ENCODE results near the gene TMEM79.

Gene TMEM79

DNA sequence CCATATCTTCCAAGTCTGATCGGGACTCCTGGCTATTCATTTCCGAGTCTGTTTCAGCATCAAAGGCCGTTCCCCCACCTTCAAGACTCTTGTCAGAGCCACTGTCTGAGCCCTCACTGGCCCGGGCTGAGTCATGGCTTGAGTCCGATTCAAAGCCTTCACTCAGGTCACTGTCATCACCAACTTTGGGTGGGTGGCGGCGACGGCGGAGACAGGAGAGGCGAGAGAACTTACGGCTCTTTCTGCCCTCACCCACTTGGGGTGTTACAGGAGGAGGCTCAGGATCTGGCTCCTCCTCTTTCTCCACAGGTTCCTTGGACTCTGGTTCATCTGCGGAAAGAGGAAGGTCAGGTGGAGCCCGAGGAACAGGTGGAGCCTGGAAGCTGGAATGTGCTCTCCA lies 18.1 kb upstream of the TMEM79 start:
- no peak for DNase-seq

GRCh38 chr1:156268336-156268735 lies 15.8 kb upstream of the TMEM79 start:
- DNase-seq = no peak

- DNase-seq = no peak
Observed at GRCh38 chr1:156270314-156270713, 13.8 kb upstream of the TMEM79 start.

GRCh38 chr1:156276532-156276931 lies 7.6 kb upstream of the TMEM79 start:
- DNase-seq = peak in 2 of 3 donors; percentile 28 to 73

DNA sequence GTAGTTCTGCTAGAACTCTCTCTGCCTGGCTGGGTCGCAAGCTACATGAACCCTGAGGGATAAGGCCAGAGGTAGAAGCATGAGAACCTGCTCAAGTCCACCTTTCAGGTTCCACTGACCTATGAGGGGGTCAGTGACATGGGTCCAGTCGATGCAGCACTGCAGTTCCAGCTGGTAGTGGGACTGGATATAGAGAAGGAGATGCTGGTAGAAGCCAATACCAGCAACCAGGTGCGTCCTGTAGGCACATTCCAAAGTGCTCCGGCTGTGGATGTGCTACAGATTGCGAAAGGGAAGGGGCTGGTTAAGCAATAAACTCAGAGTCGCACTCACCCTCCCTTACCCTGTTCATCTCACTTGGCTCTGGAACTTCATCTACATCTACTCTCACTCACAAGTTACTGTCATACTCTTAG lies 7.2 kb upstream of the TMEM79 start:
- peak in 2 of 3 donors; percentile 48 to 51 for DNase-seq

DNA sequence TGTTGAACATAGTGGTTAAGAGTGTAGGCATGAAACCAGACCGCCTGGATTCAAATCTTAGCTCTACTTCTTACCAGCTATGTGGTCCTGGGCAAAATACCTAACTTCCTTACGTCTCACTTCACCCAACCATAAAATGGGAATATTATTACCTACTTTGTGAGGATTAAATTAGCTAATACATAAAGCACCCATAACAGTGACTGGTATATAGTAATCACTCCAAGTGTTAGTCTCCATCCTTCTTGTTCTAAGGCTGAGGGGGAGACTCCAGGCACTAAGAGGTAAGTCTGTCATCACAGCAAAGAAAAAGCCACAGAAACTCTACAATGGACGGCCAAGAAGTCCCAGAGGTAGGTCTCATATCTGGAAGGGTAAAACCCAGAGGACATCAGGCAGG lies 4.3 kb upstream of the TMEM79 start:
- no peak for DNase-seq

DNA sequence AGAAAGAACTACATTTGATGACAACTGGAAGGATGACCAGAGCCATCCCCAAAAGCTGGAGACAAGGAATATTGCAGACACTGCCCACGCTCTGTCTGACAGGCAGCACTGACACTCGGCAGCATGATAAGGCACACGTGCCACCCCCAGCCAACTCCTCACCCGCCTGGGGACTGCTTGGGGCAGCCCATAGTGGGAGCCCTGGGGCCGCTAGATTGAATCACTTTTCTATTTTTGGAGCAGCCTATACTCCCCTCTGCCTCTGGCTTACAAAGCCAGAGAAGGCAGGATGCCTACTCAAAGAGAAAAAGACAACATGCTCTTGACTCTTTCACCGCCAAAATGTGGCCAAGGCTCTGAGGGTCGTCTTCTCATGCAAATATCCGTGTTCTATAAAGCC lies 2.8 kb upstream of the TMEM79 start:
- peak; percentile 87 to 92 (median 92) for DNase-seq

GRCh38 chr1:156281693-156282478 lies 2.2 kb upstream of the TMEM79 start:
- DNase-seq = peak; percentile 79 to 83 (median 82)

DNA sequence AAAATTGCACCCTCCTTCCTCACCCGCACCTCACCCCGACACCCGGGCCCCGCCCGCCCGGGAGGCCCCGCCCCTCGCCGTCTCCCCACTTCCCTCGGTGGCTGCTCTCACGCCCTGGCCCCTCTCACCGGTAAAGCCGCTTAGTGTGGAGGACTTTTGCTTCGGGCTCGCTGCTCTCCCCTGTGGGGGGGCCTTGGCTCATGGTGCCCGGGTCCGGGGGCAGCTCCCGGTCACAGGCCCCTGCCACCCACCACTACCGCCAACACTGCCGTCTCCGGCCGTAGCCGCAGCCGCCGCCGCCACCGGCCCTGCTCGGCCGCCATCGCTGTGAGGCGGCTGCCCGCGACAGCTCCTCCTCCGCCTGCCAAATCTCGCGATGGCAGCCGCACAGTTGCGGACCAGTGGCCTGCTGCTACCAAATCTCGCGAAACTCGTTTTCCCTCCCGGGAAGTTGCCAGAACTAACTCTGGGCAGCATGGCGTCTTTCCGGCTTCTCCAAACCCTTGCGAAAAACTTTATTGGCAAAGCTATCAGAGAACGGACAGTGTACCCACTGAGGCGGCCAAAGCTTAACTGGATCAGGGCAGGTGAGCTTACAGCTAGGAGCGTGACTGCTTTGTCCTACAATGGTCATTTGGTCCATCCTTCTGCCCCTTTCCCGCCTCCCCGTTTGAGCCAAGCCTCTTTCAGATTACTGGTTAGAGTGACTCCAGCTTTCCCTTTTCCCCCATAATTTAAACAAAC lies 1.5 kb upstream of the TMEM79 start, which contains the start of gene SMG5:
Gene SMG5 (minus strand): TSS at position 347 of the 744 bp plus-strand sequence. CDS start 145 bp downstream, at position 202.
- peak; percentile 98 to 100 (median 99) for DNase-seq

- DNase-seq = peak; percentile 37 to 56 (median 44)
Observed at GRCh38 chr1:156283521-156283920, 604 bp upstream of the TMEM79 start.

DNA sequence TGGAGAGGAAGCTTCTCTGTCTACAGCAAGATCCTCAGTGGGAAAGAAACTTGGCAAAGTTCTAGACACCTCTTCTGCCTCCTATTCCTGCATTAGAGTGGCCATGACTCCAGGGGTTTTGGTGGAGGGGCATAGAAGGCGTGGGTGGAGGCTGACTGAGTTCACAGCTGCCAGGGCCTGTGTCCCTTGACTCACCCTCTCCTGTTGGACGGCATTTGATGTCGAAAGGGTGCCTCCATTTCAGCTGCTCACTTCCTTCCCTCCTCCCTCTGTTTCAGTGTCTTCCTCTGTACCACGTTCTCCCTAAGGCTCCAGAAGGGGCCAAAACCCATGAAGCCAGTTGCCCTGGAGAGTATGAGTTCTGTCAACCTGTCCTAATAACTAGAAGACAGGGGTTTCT lies 632 bp downstream of the TMEM79 start:
- peak; percentile 59 to 70 (median 67) for DNase-seq

- DNase-seq = no peak
Observed at GRCh38 chr1:156285437-156285836, 1.3 kb downstream of the TMEM79 start.

DNA sequence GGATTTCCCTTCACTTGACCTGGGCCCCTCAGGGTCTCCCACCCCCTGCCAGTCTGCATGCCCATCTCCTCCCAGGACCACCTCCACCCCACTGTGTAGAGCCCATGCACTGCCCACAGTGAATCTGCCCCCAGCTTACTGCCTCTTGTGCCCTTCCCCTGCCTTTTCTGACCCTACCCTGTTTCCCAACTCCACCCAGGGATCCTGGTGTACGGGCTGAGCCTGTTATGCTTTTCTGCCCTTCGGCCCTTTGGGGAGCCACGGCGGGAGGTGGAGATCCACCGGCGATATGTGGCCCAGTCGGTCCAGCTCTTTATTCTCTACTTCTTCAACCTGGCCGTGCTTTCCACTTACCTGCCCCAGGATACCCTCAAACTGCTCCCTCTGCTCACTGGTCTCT lies 1.9 kb downstream of the TMEM79 start:
- DNase-seq = no peak

DNA sequence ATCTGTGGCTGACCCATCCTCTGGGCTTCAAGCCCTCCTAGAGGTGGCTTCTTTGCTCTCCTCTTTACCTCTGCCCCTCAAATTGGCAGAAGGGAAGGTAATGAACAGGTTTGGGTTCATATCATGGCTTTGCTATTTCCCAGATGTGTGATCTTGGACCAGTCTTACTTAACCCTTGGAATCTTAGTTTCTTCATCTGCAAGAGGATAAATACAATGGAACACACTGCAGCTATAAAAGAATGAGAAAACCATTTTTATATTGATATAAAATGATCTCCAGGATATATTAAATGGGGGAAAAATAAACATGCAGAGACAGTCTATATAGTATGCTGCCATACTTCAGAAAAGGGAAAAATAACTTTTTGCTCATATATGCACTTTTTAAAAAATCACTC lies 5.7 kb downstream of the TMEM79 start:
- DNase-seq = no peak

GRCh38 chr1:156291226-156292061 lies 7.3 kb downstream of the TMEM79 start:
- DNase-seq = peak; percentile 83 to 89 (median 83)

DNA sequence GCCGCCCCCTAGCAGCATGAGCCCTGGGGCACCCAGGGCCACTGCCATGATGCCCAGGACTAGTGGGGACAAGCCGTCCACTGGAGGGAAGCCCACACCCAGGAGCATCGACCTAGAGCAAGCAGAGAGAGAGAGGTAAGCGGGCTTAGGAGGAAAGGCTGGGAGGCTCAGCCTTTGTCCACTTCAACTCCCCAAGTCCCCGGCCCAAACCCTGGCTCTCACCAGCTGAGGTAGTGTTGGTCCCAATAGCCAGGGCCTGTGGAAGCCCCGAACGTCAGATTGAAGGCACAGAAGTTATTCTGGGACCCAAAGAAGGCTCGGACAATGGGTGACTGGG lies 8.9 kb downstream of the TMEM79 start:
- no peak for DNase-seq

DNA sequence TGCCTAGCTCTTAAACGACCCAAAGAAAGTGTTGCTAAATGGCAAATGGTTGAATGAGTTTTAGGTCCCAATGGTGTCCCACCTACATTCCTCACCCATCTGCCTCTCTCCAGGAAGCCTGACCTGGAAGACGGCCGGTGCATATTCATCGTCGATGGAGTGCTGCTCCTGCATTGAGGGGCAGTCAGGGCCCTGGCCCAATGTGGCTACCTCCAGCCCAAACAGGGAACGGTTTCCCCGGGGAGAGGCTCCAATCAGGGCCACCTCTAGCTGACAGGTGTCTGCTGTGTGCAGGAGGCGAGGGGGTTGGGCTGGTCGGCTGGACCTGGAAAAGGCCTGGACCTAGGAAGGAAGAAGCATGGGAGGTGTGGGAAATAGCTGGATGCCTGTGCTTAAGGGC lies 9.8 kb downstream of the TMEM79 start:
- DNase-seq = no peak

GRCh38 chr1:156295391-156295947 lies 11.3 kb downstream of the TMEM79 start, which contains the start of gene GLMP:
Gene GLMP (minus strand): TSS chr1:156295679. CDS start chr1:156295645, 34 bp downstream.
- DNase-seq = peak; percentile 69 to 74 (median 71)

DNA sequence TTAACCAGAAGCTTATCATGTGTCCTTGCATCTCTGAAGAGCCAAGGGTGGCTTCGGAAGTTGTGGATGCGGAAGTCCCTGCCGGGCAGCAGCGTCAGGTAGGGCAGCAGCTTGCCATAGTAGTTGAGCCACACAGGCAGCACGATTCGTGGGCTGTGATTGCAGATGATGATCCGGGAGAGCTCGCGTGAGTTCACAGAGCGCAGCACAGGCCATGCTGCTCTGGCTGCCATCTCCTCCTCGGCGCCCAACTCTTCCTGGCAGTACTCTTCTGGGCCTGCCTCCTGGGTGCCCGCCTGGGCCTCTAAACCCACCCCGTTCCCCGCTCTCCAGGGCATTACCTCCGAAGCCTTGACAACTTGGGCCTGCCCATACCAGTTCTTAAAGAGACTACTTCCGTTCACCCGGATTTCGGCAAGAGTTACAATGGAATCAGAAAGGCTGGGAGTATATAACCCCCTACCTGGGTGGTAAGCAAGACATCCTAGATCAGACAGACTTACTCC lies 14.8 kb downstream of the TMEM79 start, which contains the start of gene VHLL:
Gene VHLL (minus strand): TSS at position 456 of the 506 bp plus-strand sequence. CDS start 118 bp downstream, at position 338.
- no peak for DNase-seq

GRCh38 chr1:156303241-156303640 lies 19.1 kb downstream of the TMEM79 start:
- DNase-seq = no peak

DNA sequence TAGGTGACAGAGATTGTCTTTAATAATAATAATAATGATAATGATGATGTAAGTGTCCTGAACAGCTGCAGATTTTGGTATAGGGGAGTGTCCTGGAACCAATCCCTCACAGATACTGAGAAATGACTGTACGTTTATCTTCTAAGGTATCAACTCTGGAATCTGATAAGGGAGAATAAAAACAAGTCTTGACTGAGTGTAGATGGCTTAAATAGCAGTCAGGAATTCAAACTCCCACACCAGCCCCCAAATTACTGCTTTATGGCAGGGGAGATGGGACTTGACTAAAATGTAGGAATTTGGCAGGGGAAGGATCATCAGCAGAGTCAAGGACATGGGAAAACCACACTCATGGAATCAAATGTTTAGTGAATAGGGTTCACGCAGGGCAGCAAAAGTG lies 21.1 kb downstream of the TMEM79 start:
- no peak for DNase-seq

- DNase-seq = no peak
Observed at GRCh38 chr1:156308078-156308477, 24.0 kb downstream of the TMEM79 start.

Measured in suppressor macrophage treated with lipopolysaccharide for 1 hour (primary cell).